Gastroesophageal sphincter (tissue), 3 donors: Measurements from ENCODE around the gene PLEKHA7.

Source experiments
- POLR2A ChIP-seq, 2 donors: fragments of 450-650 bp; IDR thresholded peaks; one replicate each; pipeline ENCODE4 v1.6.1; 2017; ENCODE audit warnings: antibody characterized with exemption in 2 of 2, mild to moderate bottlenecking in 2 of 2, moderate library complexity in 1 of 2
- POLR2AphosphoS5 ChIP-seq: sonication (generic); formaldehyde crosslinking; IDR thresholded peaks from one replicate; pipeline ENCODE4 v1.6.1; 2017; ENCODE audit warnings: antibody characterized with exemption
- TF ChIP-seq, protein P1 (sequence below), 4 experiments: fragments of 200-600 bp in 2 of 4; fragments of 450-650 bp in 2 of 4; sonication (generic) in 1 of 4; IDR thresholded peaks; one replicate each; pipeline ENCODE4 v1.5.1; 2017 to 2019; ENCODE audit warnings: antibody characterized with exemption in 4 of 4, mild to moderate bottlenecking in 2 of 4, moderate library complexity in 2 of 4

DNA sequence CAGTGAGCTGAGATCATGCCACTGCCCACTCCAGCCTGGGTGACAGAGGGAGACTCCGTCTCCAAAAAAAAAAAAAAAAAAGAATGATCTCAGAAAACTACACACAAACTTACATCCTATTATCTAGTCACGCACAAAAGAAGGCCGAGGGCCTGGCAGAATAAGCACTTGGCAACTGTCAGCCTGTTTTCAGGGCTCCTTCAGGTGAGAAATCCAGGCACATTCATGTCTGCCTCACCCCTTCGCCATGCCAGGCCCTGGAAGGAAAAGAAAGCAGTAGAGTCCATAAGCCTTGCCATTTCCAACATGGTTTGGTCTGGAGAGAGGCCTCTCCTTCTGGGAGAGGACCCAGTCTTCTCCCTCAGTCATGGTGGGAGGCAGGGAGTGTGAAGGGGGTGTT, 244.8 kb downstream of the PLEKHA7 start:
- no peak for TF ChIP-seq POLR2A (IDR thresholded peaks at IDR 0.05)
- TF ChIP-seq, protein P1, sequence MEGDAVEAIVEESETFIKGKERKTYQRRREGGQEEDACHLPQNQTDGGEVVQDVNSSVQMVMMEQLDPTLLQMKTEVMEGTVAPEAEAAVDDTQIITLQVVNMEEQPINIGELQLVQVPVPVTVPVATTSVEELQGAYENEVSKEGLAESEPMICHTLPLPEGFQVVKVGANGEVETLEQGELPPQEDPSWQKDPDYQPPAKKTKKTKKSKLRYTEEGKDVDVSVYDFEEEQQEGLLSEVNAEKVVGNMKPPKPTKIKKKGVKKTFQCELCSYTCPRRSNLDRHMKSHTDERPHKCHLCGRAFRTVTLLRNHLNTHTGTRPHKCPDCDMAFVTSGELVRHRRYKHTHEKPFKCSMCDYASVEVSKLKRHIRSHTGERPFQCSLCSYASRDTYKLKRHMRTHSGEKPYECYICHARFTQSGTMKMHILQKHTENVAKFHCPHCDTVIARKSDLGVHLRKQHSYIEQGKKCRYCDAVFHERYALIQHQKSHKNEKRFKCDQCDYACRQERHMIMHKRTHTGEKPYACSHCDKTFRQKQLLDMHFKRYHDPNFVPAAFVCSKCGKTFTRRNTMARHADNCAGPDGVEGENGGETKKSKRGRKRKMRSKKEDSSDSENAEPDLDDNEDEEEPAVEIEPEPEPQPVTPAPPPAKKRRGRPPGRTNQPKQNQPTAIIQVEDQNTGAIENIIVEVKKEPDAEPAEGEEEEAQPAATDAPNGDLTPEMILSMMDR (IDR thresholded peaks at IDR 0.05): no peak
- TF ChIP-seq POLR2AphosphoS5: no peak
